Skeletal muscle satellite cell (primary cell): Measurements from ENCODE around the gene TRPM2.
A peak's percentile ranks its signal among the peaks of the same experiment; 100 is the strongest.
"Not testable (repeated sequence)": the region's sequence is repeated elsewhere in the genome, so short reads cannot be mapped to it uniquely, and the experiment has no call there.

Experiments
- H3K27me3 ChIP-seq: 2 replicates; pipeline ENCODE4 v1.7.0; 2013; ENCODE audit warnings: low read length; ENCODE audit not compliant: control insufficient read depth, insufficient read depth
- H3K36me3 ChIP-seq: 2 replicates; pipeline ENCODE4 v1.7.0; 2013; ENCODE audit warnings: mild to moderate bottlenecking, control low read depth, low read length; ENCODE audit not compliant: insufficient read depth
- H3K4me1 ChIP-seq: 2 replicates; pipeline ENCODE4 v1.7.0; 2013; ENCODE audit warnings: low read length; ENCODE audit not compliant: control insufficient read depth, insufficient read depth
- H3K4me2 ChIP-seq: 2 replicates; pipeline ENCODE4 v1.7.0; 2013; ENCODE audit warnings: mild to moderate bottlenecking, low read length
- H3K4me3 ChIP-seq: 2 replicates; pipeline ENCODE4 v1.7.0; 2013; ENCODE audit warnings: low read length
- H3K9ac ChIP-seq: 2 replicates; pipeline ENCODE4 v1.7.0; 2013; ENCODE audit warnings: mild to moderate bottlenecking, low read depth, low read length, moderate library complexity
- H3K9me3 ChIP-seq: replicated peaks from 2 replicates; pipeline ENCODE4 v1.7.0; 2013; ENCODE audit warnings: mild to moderate bottlenecking, control low read depth, low read length

The TRPM2 gene

GRCh38 chr21:44338971-44339910 lies 14.2 kb upstream of the TRPM2 start, which contains the start of gene CFAP410:
Gene CFAP410 (minus strand): TSS chr21:44339390. CDS start chr21:44339194, 196 bp downstream.
- peak within 1 kb of the TSS; percentile 96 for H3K9ac ChIP-seq
- no peaks in the 10 kb centered on the region for H3K9me3 ChIP-seq
- H3K4me2 ChIP-seq, result peak within 1 kb of the TSS; percentile 96
- H3K4me1 ChIP-seq, result peaks cover 11% of the 10 kb centered on the region
- H3K36me3 ChIP-seq, result peaks cover 11% of the 10 kb centered on the region
- peaks cover under 1% of the 10 kb centered on the region for H3K27me3 ChIP-seq
- H3K4me3 ChIP-seq, result peak within 1 kb of the TSS; percentile 92

DNA sequence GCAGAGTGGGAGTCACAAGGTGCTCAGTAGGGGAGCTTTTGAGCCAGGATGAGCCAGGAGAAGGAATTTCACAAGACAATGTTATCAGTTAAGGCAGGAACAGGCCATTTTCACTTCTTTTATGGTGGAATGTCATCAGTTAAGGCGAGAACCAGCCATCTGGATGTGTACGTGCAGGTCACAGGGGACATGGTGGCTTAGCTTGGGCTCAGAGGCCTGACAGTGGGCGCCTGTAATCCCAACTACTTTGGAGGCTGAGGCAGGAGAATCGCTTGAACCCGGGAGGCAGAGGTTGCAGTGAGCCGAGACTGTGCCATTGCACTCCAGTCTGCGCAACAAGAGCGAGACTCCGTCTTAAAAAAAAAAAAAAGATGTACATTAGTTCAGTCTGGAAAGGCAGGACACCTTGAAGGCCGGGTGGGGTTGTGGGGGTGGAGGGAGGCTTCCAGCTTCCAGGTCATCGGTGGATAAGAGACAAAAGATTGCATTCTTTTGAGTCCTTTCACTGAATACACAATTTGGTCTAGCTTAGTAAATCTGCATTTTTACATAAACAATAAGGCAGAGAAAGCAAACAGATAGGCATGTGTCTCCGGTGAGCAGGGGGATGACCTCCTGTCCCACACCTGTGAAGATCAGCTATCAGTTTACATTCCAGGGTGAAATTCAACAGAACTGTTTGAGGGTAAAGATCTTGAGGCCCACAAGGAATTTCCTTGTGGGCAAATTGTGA lies 11.5 kb upstream of the TRPM2 start:
- H3K4me2 ChIP-seq, H3K9me3 ChIP-seq, H3K36me3 ChIP-seq, H3K9ac ChIP-seq, H3K4me3 ChIP-seq: not testable (repeated sequence)
- H3K4me1 ChIP-seq, result peaks cover 11% of the 10 kb centered on the region
- H3K27me3 ChIP-seq, result peaks cover 20% of the 10 kb centered on the region

- not testable (repeated sequence) for H3K4me2 ChIP-seq, H3K9me3 ChIP-seq, H3K36me3 ChIP-seq, H3K9ac ChIP-seq, H3K4me1 ChIP-seq, H3K4me3 ChIP-seq
- H3K27me3 ChIP-seq, result peaks cover 29% of the 10 kb centered on the region
Observed at GRCh38 chr21:44342981-44343380, 10.4 kb upstream of the TRPM2 start.

DNA sequence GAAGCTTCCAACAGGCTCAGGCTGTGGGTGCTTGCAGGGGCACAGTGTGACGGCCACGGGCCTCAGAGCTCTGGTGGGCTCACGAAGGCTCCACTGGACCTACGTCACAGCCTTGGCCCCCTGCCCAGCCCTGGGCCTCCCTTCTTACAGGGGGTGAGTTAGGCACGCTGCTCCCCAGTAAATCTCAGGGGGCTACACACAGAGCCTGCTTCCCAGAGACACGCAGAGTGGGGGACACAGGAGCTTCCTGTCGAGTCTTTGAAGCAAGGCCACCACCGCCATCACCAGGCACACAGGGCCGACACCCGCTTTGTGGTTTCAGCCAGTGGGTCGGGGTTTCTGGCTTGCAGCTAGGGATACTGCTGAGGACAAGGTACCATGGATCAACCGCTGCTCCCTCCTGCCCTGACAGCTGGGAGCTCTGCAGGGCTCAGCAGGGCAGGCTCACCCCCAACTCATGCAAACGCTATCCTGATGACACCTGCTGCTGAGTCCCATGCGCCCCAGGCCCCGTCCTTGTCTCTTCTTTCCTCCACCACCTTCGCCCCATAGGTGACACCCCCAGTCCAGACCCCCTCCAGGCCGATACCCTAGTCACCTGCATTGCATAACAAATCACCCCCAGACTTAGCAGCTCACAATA lies 8.8 kb upstream of the TRPM2 start:
- Histone ChIP-seq H3K9ac (no peak overlapping the region), H3K9me3 (no peaks in the 10 kb centered on the region), H3K27me3 (peaks cover 45% of the 10 kb centered on the region), H3K4me1 (peaks cover 3% of the 10 kb centered on the region), H3K4me3 (no peak overlapping the region), H3K36me3 (no peaks in the 10 kb centered on the region), H3K4me2 (no peak overlapping the region)

- H3K36me3 ChIP-seq, result no peaks in the 10 kb centered on the region
- H3K9me3 ChIP-seq, result no peaks in the 10 kb centered on the region
- no peaks in the 10 kb centered on the region for H3K4me1 ChIP-seq
- H3K4me2 ChIP-seq, result no peak overlapping the region
- H3K9ac ChIP-seq, result no peak overlapping the region
- peaks cover 49% of the 10 kb centered on the region for H3K27me3 ChIP-seq
- no peak overlapping the region for H3K4me3 ChIP-seq
Observed at GRCh38 chr21:44345495-44345894, 7.9 kb upstream of the TRPM2 start.

GRCh38 chr21:44347911-44348451 lies 5.4 kb upstream of the TRPM2 start:
- peaks cover 72% of the 10 kb centered on the region for H3K27me3 ChIP-seq
- H3K36me3 ChIP-seq, result no peaks in the 10 kb centered on the region
- no peak overlapping the region for H3K9ac ChIP-seq
- H3K4me1 ChIP-seq, result no peaks in the 10 kb centered on the region
- no peak overlapping the region for H3K4me3 ChIP-seq
- no peak overlapping the region for H3K4me2 ChIP-seq
- no peaks in the 10 kb centered on the region for H3K9me3 ChIP-seq

GRCh38 chr21:44348861-44349260 lies 4.6 kb upstream of the TRPM2 start:
- Histone ChIP-seq H3K4me2 (no peak overlapping the region), H3K4me3 (no peak overlapping the region), H3K9ac (no peak overlapping the region), H3K4me1 (no peaks in the 10 kb centered on the region), H3K27me3 (peaks cover 81% of the 10 kb centered on the region), H3K36me3 (no peaks in the 10 kb centered on the region), H3K9me3 (no peaks in the 10 kb centered on the region)

GRCh38 chr21:44349416-44349846 lies 4.0 kb upstream of the TRPM2 start:
- Histone ChIP-seq H3K9me3 (no peaks in the 10 kb centered on the region), H3K4me3 (no peak overlapping the region), H3K4me1 (no peaks in the 10 kb centered on the region), H3K36me3 (no peaks in the 10 kb centered on the region), H3K4me2 (no peak overlapping the region), H3K9ac (no peak overlapping the region), H3K27me3 (peaks cover 81% of the 10 kb centered on the region)

- H3K9ac ChIP-seq, result no peak overlapping the region
- H3K27me3 ChIP-seq, result peaks cover 79% of the 10 kb centered on the region
- H3K36me3 ChIP-seq, result no peaks in the 10 kb centered on the region
- H3K9me3 ChIP-seq, result no peaks in the 10 kb centered on the region
- H3K4me2 ChIP-seq, result no peak overlapping the region
- no peak overlapping the region for H3K4me3 ChIP-seq
- no peaks in the 10 kb centered on the region for H3K4me1 ChIP-seq
Observed at GRCh38 chr21:44349847-44350772, 3.3 kb upstream of the TRPM2 start.

DNA sequence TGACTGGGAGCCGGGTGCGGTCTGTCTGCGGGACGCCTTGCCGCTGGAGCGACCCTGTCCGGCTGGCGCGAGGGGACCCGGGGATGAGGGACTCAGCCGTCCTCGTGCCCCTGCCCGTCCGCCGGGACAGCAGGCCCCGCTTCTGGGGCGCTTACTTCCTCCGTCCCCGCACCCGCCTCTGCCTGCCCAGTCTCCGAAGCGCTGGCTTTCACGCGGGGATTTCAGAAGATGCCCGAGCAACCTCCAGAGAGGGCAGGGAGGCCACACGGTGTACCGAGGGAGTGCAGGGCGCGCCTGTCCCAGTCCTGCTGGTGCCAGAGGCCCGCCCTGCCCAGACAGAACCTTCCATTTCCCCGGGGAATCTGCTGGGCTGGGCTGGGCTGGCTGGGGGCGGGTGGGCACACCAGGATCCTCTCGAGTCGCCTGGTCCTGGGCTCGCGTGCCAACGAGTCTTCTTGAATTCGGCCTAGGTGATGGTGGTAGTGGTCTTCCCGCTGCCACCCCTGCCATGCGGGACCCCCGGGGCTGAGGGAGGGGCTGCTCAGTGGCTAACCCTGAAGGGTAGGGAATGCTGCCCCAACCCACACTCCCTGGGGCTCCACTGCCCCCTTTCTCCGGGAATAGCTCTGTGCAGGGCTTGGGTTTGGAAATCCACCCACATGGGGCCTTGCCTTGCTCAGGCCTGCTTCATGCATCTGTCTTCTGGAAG lies 2.5 kb upstream of the TRPM2 start:
- peaks cover 78% of the 10 kb centered on the region for H3K27me3 ChIP-seq
- H3K4me3 ChIP-seq, result no peak overlapping the region
- no peak overlapping the region for H3K4me2 ChIP-seq
- no peaks in the 10 kb centered on the region for H3K36me3 ChIP-seq
- H3K9ac ChIP-seq, result no peak overlapping the region
- no peaks in the 10 kb centered on the region for H3K9me3 ChIP-seq
- no peaks in the 10 kb centered on the region for H3K4me1 ChIP-seq
